Thyroid gland (tissue), 4 donors: Measurements from ENCODE around the gene AHNAK2.

Experiments
- POLR2A ChIP-seq, 2 donors: fragments of 450-650 bp; IDR thresholded peaks; one replicate each; pipeline ENCODE4 v1.6.1; 2017; ENCODE audit warnings: antibody characterized with exemption in 2 of 2, mild to moderate bottlenecking in 2 of 2, moderate library complexity in 1 of 2
- TF ChIP-seq, protein P1 (sequence below), 6 experiments: fragments of 200-600 bp in 3 of 6; fragments of 450-650 bp in 3 of 6; sonication (generic) in 3 of 6; IDR thresholded peaks; one replicate each; pipeline ENCODE4 v1.5.1; 2016 to 2019; ENCODE audit warnings: antibody characterized with exemption in 6 of 6, mild to moderate bottlenecking in 2 of 6, inconsistent platforms in 1 of 6, moderate library complexity in 1 of 6

DNA sequence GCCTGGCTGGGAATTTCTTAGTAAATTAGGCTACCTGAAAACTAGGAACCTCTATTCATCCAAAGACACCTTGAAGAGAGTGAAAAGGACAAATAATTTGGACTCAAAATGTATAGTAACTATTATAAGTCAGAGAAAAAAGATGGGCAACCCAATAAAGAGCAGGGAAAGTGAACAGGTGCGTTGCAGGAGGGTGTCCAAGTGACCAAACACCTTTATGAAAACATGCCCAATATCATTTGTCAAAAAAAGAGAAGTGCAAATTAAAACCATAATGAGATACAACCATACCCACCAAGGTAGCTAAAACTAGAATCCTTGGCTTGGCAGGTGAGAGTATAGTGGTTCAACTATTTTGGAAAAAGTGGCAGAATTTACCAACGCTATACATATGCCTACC, 78.4 kb downstream of the AHNAK2 start:
- TF ChIP-seq, protein P1, sequence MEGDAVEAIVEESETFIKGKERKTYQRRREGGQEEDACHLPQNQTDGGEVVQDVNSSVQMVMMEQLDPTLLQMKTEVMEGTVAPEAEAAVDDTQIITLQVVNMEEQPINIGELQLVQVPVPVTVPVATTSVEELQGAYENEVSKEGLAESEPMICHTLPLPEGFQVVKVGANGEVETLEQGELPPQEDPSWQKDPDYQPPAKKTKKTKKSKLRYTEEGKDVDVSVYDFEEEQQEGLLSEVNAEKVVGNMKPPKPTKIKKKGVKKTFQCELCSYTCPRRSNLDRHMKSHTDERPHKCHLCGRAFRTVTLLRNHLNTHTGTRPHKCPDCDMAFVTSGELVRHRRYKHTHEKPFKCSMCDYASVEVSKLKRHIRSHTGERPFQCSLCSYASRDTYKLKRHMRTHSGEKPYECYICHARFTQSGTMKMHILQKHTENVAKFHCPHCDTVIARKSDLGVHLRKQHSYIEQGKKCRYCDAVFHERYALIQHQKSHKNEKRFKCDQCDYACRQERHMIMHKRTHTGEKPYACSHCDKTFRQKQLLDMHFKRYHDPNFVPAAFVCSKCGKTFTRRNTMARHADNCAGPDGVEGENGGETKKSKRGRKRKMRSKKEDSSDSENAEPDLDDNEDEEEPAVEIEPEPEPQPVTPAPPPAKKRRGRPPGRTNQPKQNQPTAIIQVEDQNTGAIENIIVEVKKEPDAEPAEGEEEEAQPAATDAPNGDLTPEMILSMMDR (IDR thresholded peaks at IDR 0.05), result no peak
- no peak for TF ChIP-seq POLR2A (IDR thresholded peaks at IDR 0.05)
